Liver (tissue), 3 donors: ENCODE results near the gene ALOX15.

ENCODE experiments used
- EGR1 ChIP-seq, 2 donors: IDR thresholded peaks; 2 replicates each; pipeline ENCODE4 v1.6.1; 2016 to 2018; ENCODE audit warnings: antibody characterized with exemption in 2 of 2, low read depth in 2 of 2
- FOXA1 ChIP-seq: IDR thresholded peaks from 2 replicates; pipeline ENCODE4 v1.6.1; 2016; ENCODE audit warnings: antibody characterized with exemption
- FOXA2 ChIP-seq: IDR thresholded peaks from 2 replicates; pipeline ENCODE4 v1.6.1; 2016; ENCODE audit warnings: antibody characterized with exemption
- GABPA ChIP-seq, 2 donors: IDR thresholded peaks in 1 of 2; conservative IDR thresholded peaks in 1 of 2; 2 replicates each; pipeline ENCODE4 v1.6.1; 2016; ENCODE audit warnings: antibody characterized with exemption in 2 of 2, mild to moderate bottlenecking in 1 of 2, moderate library complexity in 1 of 2
- JUND ChIP-seq, 2 donors: IDR thresholded peaks; 2 replicates each; pipeline ENCODE4 v1.6.1; 2016; ENCODE audit warnings: antibody characterized with exemption in 2 of 2
- RAD21 ChIP-seq, 2 donors: IDR thresholded peaks; 2 replicates each; pipeline ENCODE4 v1.6.1; 2016; ENCODE audit warnings: antibody characterized with exemption in 2 of 2, mild to moderate bottlenecking in 2 of 2
- RXRA ChIP-seq, 2 donors: IDR thresholded peaks; 2 replicates each; pipeline ENCODE4 v1.6.1; 2017 to 2018; ENCODE audit warnings: antibody characterized with exemption in 2 of 2, mild to moderate bottlenecking in 1 of 2
- SP1 ChIP-seq: IDR thresholded peaks from 2 replicates; pipeline ENCODE4 v1.6.1; 2018; ENCODE audit warnings: antibody characterized with exemption, mild to moderate bottlenecking
- TAF1 ChIP-seq: conservative IDR thresholded peaks from 2 replicates; pipeline ENCODE4 v1.6.1; 2016; ENCODE audit warnings: antibody characterized with exemption, mild to moderate bottlenecking
- YY1 ChIP-seq: IDR thresholded peaks from 2 replicates; pipeline ENCODE4 v1.6.1; 2016; ENCODE audit warnings: antibody characterized with exemption, mild to moderate bottlenecking
- TF ChIP-seq, protein P1 (sequence below): fragments of 150-350 bp; IDR thresholded peaks from 2 replicates; pipeline ENCODE4 v1.5.1; 2017; ENCODE audit warnings: improper control_type of control experiment, low read depth, low read length; ENCODE audit not compliant: missing input control
- TF ChIP-seq, protein P2 (sequence below): IDR thresholded peaks from 2 replicates; pipeline ENCODE4 v1.6.1; 2016; ENCODE audit warnings: antibody characterized with exemption, mild to moderate bottlenecking
- TF ChIP-seq, protein P3 (sequence below): IDR thresholded peaks from 2 replicates; pipeline ENCODE4 v1.6.1; 2016; ENCODE audit warnings: antibody characterized with exemption
- TF ChIP-seq, protein P4 (sequence below): IDR thresholded peaks from 2 replicates; pipeline ENCODE4 v1.6.1; 2016; ENCODE audit warnings: antibody characterized with exemption
- donor health status: healthy.
- donor health status: healthy.

DNA sequence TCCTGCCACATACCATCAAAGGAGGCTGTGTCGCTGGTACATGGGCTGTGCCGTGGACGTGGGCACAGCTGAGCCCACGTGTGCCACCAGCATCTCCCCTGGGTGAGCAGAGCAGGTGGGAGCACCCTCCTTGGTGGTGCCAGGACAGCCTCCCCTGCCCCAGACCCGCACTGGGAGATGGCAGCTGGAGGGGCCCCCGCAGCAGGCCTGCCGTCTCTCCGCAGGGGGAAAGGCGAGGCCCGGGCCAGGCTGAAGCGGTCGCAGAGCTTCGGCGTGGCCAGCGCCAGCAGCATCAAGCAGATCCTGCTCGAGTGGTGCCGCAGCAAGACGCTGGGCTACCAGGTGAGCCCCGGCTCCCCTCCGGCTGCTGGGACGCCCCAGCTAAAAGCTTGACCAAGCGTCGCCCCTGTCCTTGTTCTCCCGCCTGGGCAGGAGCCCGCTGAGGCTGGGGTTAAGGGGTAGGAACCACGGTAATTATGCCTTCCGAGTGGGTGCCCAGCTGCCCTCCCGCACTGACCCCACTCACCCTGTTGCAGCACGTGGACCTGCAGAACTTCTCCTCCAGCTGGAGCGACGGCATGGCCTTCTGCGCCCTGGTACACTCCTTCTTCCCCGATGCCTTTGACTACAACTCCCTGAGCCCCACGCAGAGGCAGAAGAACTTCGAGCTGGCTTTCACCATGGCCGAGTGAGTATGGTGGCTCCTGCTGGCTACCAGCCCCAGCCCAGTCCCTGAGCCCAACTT, 44.7 kb downstream of the ALOX15 start:
- TF ChIP-seq, protein P1, sequence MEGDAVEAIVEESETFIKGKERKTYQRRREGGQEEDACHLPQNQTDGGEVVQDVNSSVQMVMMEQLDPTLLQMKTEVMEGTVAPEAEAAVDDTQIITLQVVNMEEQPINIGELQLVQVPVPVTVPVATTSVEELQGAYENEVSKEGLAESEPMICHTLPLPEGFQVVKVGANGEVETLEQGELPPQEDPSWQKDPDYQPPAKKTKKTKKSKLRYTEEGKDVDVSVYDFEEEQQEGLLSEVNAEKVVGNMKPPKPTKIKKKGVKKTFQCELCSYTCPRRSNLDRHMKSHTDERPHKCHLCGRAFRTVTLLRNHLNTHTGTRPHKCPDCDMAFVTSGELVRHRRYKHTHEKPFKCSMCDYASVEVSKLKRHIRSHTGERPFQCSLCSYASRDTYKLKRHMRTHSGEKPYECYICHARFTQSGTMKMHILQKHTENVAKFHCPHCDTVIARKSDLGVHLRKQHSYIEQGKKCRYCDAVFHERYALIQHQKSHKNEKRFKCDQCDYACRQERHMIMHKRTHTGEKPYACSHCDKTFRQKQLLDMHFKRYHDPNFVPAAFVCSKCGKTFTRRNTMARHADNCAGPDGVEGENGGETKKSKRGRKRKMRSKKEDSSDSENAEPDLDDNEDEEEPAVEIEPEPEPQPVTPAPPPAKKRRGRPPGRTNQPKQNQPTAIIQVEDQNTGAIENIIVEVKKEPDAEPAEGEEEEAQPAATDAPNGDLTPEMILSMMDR = no peak
- TF ChIP-seq RAD21 (IDR thresholded peaks at IDR 0.05) (no peak), FOXA2 (no peak), JUND (IDR thresholded peaks at IDR 0.05) (no peak), TAF1 (no peak), RXRA (IDR thresholded peaks at IDR 0.05) (no peak), SP1 (no peak), GABPA (IDR thresholded peaks at IDR 0.05 in 1 of 2, conservative IDR thresholded peaks at IDR 0.05 in 1 of 2) (no peak), YY1 (no peak), FOXA1 (no peak), EGR1 (IDR thresholded peaks at IDR 0.05; ENCODE audit: low read depth in 2 of 2) (no peak)
- TF ChIP-seq, protein P2, sequence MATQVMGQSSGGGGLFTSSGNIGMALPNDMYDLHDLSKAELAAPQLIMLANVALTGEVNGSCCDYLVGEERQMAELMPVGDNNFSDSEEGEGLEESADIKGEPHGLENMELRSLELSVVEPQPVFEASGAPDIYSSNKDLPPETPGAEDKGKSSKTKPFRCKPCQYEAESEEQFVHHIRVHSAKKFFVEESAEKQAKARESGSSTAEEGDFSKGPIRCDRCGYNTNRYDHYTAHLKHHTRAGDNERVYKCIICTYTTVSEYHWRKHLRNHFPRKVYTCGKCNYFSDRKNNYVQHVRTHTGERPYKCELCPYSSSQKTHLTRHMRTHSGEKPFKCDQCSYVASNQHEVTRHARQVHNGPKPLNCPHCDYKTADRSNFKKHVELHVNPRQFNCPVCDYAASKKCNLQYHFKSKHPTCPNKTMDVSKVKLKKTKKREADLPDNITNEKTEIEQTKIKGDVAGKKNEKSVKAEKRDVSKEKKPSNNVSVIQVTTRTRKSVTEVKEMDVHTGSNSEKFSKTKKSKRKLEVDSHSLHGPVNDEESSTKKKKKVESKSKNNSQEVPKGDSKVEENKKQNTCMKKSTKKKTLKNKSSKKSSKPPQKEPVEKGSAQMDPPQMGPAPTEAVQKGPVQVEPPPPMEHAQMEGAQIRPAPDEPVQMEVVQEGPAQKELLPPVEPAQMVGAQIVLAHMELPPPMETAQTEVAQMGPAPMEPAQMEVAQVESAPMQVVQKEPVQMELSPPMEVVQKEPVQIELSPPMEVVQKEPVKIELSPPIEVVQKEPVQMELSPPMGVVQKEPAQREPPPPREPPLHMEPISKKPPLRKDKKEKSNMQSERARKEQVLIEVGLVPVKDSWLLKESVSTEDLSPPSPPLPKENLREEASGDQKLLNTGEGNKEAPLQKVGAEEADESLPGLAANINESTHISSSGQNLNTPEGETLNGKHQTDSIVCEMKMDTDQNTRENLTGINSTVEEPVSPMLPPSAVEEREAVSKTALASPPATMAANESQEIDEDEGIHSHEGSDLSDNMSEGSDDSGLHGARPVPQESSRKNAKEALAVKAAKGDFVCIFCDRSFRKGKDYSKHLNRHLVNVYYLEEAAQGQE = no peak
- TF ChIP-seq, protein P3, sequence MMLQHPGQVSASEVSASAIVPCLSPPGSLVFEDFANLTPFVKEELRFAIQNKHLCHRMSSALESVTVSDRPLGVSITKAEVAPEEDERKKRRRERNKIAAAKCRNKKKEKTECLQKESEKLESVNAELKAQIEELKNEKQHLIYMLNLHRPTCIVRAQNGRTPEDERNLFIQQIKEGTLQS = no peak
- TF ChIP-seq, protein P4, sequence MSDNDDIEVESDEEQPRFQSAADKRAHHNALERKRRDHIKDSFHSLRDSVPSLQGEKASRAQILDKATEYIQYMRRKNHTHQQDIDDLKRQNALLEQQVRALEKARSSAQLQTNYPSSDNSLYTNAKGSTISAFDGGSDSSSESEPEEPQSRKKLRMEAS = no peak
